HCT116 (cell line): ENCODE measurements around the gene ALDH7A1. TPM values are rescaled to one million over a fixed set of nuclear protein-coding genes. Genes with fewer than 3 reads are reported as not detected.

Source experiments
- ATAC-seq: fragments of 200-7000 bp; cut with Tn5 transposase; 2 replicates; pipeline ENCODE4 v1.9.1; 2020; ENCODE audit warnings: mild to moderate bottlenecking, moderate library complexity
- BruUV-seq: library from RNA; stranded (reverse); fragments of 400-500 nt; replicated peaks from 2 replicates; lab custom pipeline; 2021; lab: Mats Ljungman, UMichigan
- CTCF ChIA-PET: fragments of 300-600 bp; sonication (Branson Sonifier 250); formaldehyde crosslinking; loops from one replicate; lab custom pipeline; 2021; ENCODE audit warnings: antibody characterized with exemption; lab: Charles Lee
- POLR2A ChIA-PET: fragments of 300-600, 350-600 bp; sonication (Branson Sonifier 250); formaldehyde crosslinking; loops from one replicate; lab custom pipeline; 2021; ENCODE audit warnings: antibody characterized with exemption; lab: Charles Lee
- RAD21 ChIA-PET, 2 experiments: fragments of 300-600 bp; sonication (Branson Sonifier 250); formaldehyde crosslinking; loops; one replicate each; lab custom pipeline; 2023; ENCODE audit warnings: low total read pairs in 2 of 2; ENCODE audit not compliant: uncharacterized antibody in 2 of 2, unreplicated experiment in 2 of 2, low non-redundant PET in 1 of 2; lab: Charles Lee
- DNase-seq: peaks from one replicate; pipeline ENCODE4 v3.0.0-alpha.2; 2010; ENCODE audit warnings: low read depth, low spot score
- H2AFZ ChIP-seq: fragments of 200-600 bp; shearing (Covaris generic), sonication (generic); 2 replicates; pipeline ENCODE4 v1.6.1; 2017; ENCODE audit warnings: low read depth, mixed run types, mixed read lengths, antibody characterized with exemption, low read length; ENCODE audit not compliant: poor library complexity, severe bottlenecking
- H3K27ac ChIP-seq: 2 replicates; pipeline ENCODE4 v1.5.1; 2012; ENCODE audit warnings: low read depth, low read length
- H3K27me3 ChIP-seq: fragments of 200-600 bp; sonication (generic); 2 replicates; pipeline ENCODE4 v1.6.1; 2016; ENCODE audit warnings: mixed run types, low read length, mixed read lengths; ENCODE audit not compliant: insufficient read depth
- H3K36me3 ChIP-seq, 2 experiments: fragments of 200-500 bp in 1 of 2; fragments of 200-600 bp in 1 of 2; sonication (Bioruptor generic) in 1 of 2; sonication (generic) in 1 of 2; 2 replicates each; pipeline versions ENCODE4 v1.5.1 to v1.6.1; 2014 to 2016; ENCODE audit warnings: low read length in 2 of 2, inconsistent platforms in 1 of 2, mixed read lengths in 1 of 2, mixed run types in 1 of 2; ENCODE audit not compliant: insufficient read depth in 2 of 2, control insufficient read depth in 1 of 2
- H3K4me1 ChIP-seq, 2 experiments: fragments of 200-600 bp in 1 of 2; sonication (generic) in 1 of 2; 2 replicates each; pipeline versions ENCODE4 v1.5.1 to v1.6.1; 2012 to 2017; ENCODE audit warnings: low read length in 2 of 2, inconsistent platforms in 1 of 2, mild to moderate bottlenecking in 1 of 2, mixed read lengths in 1 of 2, mixed run types in 1 of 2, moderate library complexity in 1 of 2; ENCODE audit not compliant: insufficient read depth in 2 of 2, control insufficient read depth in 1 of 2
- H3K4me2 ChIP-seq: fragments of 200-600 bp; sonication (generic); 2 replicates; pipeline ENCODE4 v1.6.1; 2017; ENCODE audit warnings: mixed run types, low read length, mixed read lengths
- H3K4me3 ChIP-seq, 2 experiments: fragments of 200-600 bp in 1 of 2; sonication (generic) in 1 of 2; replicated peaks in 1 of 2; 2 replicates each; pipeline ENCODE4 v1.5.1; 2011 to 2016; ENCODE audit warnings: low read length in 2 of 2, control low read depth in 1 of 2, low read depth in 1 of 2, mild to moderate bottlenecking in 1 of 2, mixed read lengths in 1 of 2, mixed run types in 1 of 2
- H3K79me2 ChIP-seq: fragments of 200-600 bp; sonication (generic); 2 replicates; pipeline ENCODE4 v1.6.1; 2017; ENCODE audit warnings: mild to moderate bottlenecking, mixed run types, low read length, moderate library complexity, mixed read lengths; ENCODE audit not compliant: insufficient read depth
- H3K9ac ChIP-seq: fragments of 200-600 bp; sonication (generic); 2 replicates; pipeline ENCODE4 v1.6.1; 2016; ENCODE audit warnings: low read length, mixed read lengths
- H3K9me2 ChIP-seq: fragments of 200-600 bp; sonication (generic), shearing (Covaris generic); 2 replicates; pipeline ENCODE4 v1.6.1; 2017; ENCODE audit warnings: mixed run types, mild to moderate bottlenecking, moderate library complexity; ENCODE audit not compliant: insufficient read depth
- H3K9me3 ChIP-seq, 2 experiments: fragments of 200-500 bp in 1 of 2; fragments of 200-600 bp in 1 of 2; sonication (Bioruptor generic) in 1 of 2; sonication (generic) in 1 of 2; 2 replicates each; pipeline ENCODE4 v1.6.1; 2014 to 2017; ENCODE audit warnings: low read length in 2 of 2, mixed read lengths in 2 of 2, inconsistent platforms in 1 of 2, low read depth in 1 of 2, mild to moderate bottlenecking in 1 of 2, mixed run types in 1 of 2, moderate library complexity in 1 of 2; ENCODE audit not compliant: control insufficient read depth in 1 of 2, insufficient read depth in 1 of 2
- H4K20me1 ChIP-seq: fragments of 200-600 bp; sonication (generic), shearing (Covaris generic); 2 replicates; pipeline ENCODE4 v1.6.1; 2017; ENCODE audit warnings: mixed run types, mild to moderate bottlenecking, moderate library complexity; ENCODE audit not compliant: insufficient read depth
- ATF3 ChIP-seq: IDR thresholded peaks from 2 replicates; pipeline ENCODE4 v1.6.1; 2012
- CTCF ChIP-seq, 3 experiments: fragments of 200-600 bp in 1 of 3; sonication (generic) in 1 of 3; IDR thresholded peaks in 2 of 3; conservative IDR thresholded peaks in 1 of 3; 2 replicates each; pipeline ENCODE4 v1.5.1; 2012 to 2017; ENCODE audit warnings: low read depth in 2 of 3, low read length in 2 of 3, antibody characterized with exemption in 1 of 3, borderline replicate concordance in 1 of 3, control low read depth in 1 of 3, mild to moderate bottlenecking in 1 of 3, mixed read lengths in 1 of 3, mixed run types in 1 of 3, moderate library complexity in 1 of 3; ENCODE audit not compliant: insufficient read depth in 1 of 3
- ELF1 ChIP-seq: IDR thresholded peaks from 2 replicates; pipeline ENCODE4 v1.6.1; 2012; ENCODE audit warnings: low read depth, borderline replicate concordance
- EZH2 ChIP-seq: fragments of 200-600 bp; sonication (generic); IDR thresholded peaks from 2 replicates; pipeline ENCODE4 v1.6.1; 2017; ENCODE audit warnings: antibody characterized with exemption, mixed run types
- EZH2phosphoT487 ChIP-seq: fragments of 200-600 bp; IDR thresholded peaks from 2 replicates; pipeline ENCODE4 v1.6.1; 2018; ENCODE audit warnings: antibody characterized with exemption, borderline replicate concordance
- FOSL1 ChIP-seq: IDR thresholded peaks from 2 replicates; pipeline ENCODE4 v1.6.1; 2012; ENCODE audit warnings: low read depth
- JUND ChIP-seq: IDR thresholded peaks from 2 replicates; pipeline ENCODE4 v1.6.1; 2012
- RAD21 ChIP-seq: IDR thresholded peaks from 2 replicates; pipeline ENCODE4 v1.6.1; 2012; ENCODE audit warnings: low read depth, mild to moderate bottlenecking
- SIN3A ChIP-seq: IDR thresholded peaks from 2 replicates; pipeline ENCODE4 v1.6.1; 2012; ENCODE audit warnings: low read depth
- SP1 ChIP-seq: IDR thresholded peaks from 2 replicates; pipeline ENCODE4 v1.6.1; 2012; ENCODE audit warnings: low read depth
- TCF7L2 ChIP-seq: IDR thresholded peaks from 2 replicates; pipeline ENCODE4 v1.7.0; 2011; ENCODE audit warnings: borderline replicate concordance, inconsistent platforms; ENCODE audit not compliant: insufficient read depth, insufficient read length; ENCODE audit errors: extremely low read depth
- ZBTB33 ChIP-seq: IDR thresholded peaks from 2 replicates; pipeline ENCODE4 v1.6.1; 2011; ENCODE audit warnings: mild to moderate bottlenecking, low read length, moderate library complexity; ENCODE audit not compliant: insufficient replicate concordance; ENCODE audit errors: extremely low read depth
- ZFX ChIP-seq: fragments of 450-650 bp; IDR thresholded peaks from 2 replicates; pipeline ENCODE4 v1.6.1; 2017
- intact Hi-C: fragments of 100-400 bp; cut with micrococcal nuclease; formaldehyde crosslinking; loops from 2 replicates; pipeline ENCODE4 v1.10.0; 2022
- total RNA-seq: library from RNA; stranded (reverse); gene quantifications from one replicate; pipeline ENCODE4 v1.2.1, GENCODE V29; 2021; ENCODE audit not compliant: unreplicated experiment
- TF ChIP-seq, protein P1 (sequence below): IDR thresholded peaks from 2 replicates; pipeline ENCODE4 v1.6.1; 2012
- TF ChIP-seq, protein P2 (sequence below): IDR thresholded peaks from 2 replicates; pipeline ENCODE4 v1.6.1; 2012; ENCODE audit warnings: low read depth

The ALDH7A1 gene
- total RNA-seq, 1 experiment from 2014 or later, result 93.2 TPM

GRCh38 chr5:126508251-126508961, 86.6 kb downstream of the ALDH7A1 start (continued):
- no peak for TF ChIP-seq CTCF (IDR thresholded peaks at IDR 0.05 in 2 of 3, conservative IDR thresholded peaks at IDR 0.05 in 1 of 3; ENCODE audit: borderline replicate concordance in 1 of 3, insufficient read depth in 1 of 3, low read depth in 2 of 3, low read length in 2 of 3)
- TF ChIP-seq SP1, result no peak
- TF ChIP-seq ELF1, result no peak
- no peak for TF ChIP-seq EZH2phosphoT487
- TF ChIP-seq FOSL1, result no peak
- TF ChIP-seq ATF3, result no peak
- TF ChIP-seq TCF7L2, result no peak
- TF ChIP-seq, protein P1, sequence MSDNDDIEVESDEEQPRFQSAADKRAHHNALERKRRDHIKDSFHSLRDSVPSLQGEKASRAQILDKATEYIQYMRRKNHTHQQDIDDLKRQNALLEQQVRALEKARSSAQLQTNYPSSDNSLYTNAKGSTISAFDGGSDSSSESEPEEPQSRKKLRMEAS, result no peak
- TF ChIP-seq JUND, result no peak
- TF ChIP-seq, all 23 proteins: peak for 0

- Histone ChIP-seq H3K4me2 (no peak overlapping the region), H2AFZ (no peak overlapping the region), H4K20me1 (no peaks in the 10 kb centered on the region), H3K36me3 (no peaks in the 10 kb centered on the region), H3K4me3 (no peak overlapping the region), H3K9me3 (no peaks in the 10 kb centered on the region), H3K79me2 (no peaks in the 10 kb centered on the region), H3K9ac (no peak overlapping the region), H3K27ac (no peak overlapping the region), H3K4me1 (peaks cover 4 to 7% of the 10 kb centered on the region in 2 experiments; a peak in 3 of 4 replicates), H3K27me3 (no peaks in the 10 kb centered on the region), H3K9me2 (no peaks in the 10 kb centered on the region)
- ChIA-PET CTCF (no interaction called here), RAD21 (no interaction called here), POLR2A (no interaction called here)
- BruUV-seq, result no TSS peak
- DNase-seq (no peak), ATAC-seq (no peak)
- TF ChIP-seq, protein P2, sequence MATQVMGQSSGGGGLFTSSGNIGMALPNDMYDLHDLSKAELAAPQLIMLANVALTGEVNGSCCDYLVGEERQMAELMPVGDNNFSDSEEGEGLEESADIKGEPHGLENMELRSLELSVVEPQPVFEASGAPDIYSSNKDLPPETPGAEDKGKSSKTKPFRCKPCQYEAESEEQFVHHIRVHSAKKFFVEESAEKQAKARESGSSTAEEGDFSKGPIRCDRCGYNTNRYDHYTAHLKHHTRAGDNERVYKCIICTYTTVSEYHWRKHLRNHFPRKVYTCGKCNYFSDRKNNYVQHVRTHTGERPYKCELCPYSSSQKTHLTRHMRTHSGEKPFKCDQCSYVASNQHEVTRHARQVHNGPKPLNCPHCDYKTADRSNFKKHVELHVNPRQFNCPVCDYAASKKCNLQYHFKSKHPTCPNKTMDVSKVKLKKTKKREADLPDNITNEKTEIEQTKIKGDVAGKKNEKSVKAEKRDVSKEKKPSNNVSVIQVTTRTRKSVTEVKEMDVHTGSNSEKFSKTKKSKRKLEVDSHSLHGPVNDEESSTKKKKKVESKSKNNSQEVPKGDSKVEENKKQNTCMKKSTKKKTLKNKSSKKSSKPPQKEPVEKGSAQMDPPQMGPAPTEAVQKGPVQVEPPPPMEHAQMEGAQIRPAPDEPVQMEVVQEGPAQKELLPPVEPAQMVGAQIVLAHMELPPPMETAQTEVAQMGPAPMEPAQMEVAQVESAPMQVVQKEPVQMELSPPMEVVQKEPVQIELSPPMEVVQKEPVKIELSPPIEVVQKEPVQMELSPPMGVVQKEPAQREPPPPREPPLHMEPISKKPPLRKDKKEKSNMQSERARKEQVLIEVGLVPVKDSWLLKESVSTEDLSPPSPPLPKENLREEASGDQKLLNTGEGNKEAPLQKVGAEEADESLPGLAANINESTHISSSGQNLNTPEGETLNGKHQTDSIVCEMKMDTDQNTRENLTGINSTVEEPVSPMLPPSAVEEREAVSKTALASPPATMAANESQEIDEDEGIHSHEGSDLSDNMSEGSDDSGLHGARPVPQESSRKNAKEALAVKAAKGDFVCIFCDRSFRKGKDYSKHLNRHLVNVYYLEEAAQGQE, result no peak
- TF ChIP-seq JUND, result no peak
- TF ChIP-seq SIN3A, result no peak
- no peak for TF ChIP-seq EZH2
- no peak for TF ChIP-seq ZBTB33
- TF ChIP-seq, protein P1, result no peak
- TF ChIP-seq EZH2phosphoT487, result no peak
- no peak for TF ChIP-seq RAD21
- TF ChIP-seq ZFX, result no peak
- intact Hi-C loops, result no loop called here
These were observed 88.9 kb downstream of the ALDH7A1 start for GRCh38 chr5:126506079-126506478.
